Activated CD8-positive, alpha-beta memory T cell treated with anti-CD3 and anti-CD28 coated beads for 36 hours (primary cell): ENCODE results near the gene CEBPE. TPM values are rescaled to one million over a fixed set of nuclear protein-coding genes. Genes with fewer than 3 reads are reported as not detected.

Experiments
- CTCF ChIA-PET: fragments of 350-600 bp; sonication (Branson Sonifier 250); formaldehyde crosslinking; loops from one replicate; lab custom pipeline; 2021; ENCODE audit warnings: antibody characterized with exemption; lab: Charles Lee
- POLR2A ChIA-PET: fragments of 350-600 bp; sonication (Branson Sonifier 250); formaldehyde crosslinking; loops from one replicate; lab custom pipeline; 2021; ENCODE audit warnings: antibody characterized with exemption; lab: Charles Lee
- total RNA-seq, 2 experiments: library from RNA; stranded (reverse); gene quantifications; one replicate each; pipeline ENCODE4 v1.2.3, GENCODE V29; 2021

Gene CEBPE
- total RNA-seq, result under 1 TPM; 0.19 to 0.21 TPM

DNA sequence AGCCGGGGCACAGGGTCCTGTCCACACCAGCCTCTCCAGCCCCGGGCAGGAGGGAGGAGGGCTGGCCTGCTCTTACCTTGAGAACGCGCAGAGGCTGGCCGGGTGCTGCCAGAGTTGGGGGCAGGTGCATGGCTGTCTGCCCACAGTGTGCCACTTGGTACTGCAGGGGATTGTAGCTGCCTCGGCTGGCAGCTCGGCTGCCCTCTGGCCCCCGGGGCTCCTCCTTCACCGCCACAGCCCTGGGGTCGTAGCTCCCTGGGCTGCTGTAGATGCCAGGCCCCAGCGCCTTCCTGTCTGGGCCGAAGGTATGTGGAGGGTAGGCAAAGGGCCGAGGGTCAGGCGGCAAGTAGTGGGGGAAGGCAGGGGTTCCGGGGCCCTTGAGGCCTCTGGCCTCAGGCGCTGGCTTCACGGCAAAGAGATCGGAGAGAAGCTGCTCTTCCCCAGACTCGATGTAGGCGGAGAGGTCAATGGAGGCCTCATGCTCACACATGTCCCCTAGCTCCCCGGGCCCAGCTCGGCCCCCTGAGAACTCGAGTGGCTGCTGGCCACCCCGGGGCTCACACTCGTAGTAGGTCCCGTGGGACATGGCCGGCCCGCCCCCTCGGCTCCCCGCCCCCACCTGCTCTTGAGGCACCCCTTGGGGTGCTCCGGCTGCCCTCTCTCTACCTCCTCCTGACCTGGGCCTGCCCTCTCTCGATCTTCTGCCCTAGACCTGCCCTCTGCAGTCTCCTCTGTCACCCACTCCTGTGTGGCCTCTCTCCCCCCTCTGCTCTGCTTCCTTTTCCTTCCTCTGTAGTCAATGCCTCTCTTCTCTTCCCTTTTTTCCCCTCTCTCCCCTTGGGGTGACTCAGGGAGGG is at the start of gene CEBPE:
CEBPE (minus strand) TSS at position 750 of the 857 bp plus-strand sequence; CDS start at position 586, 164 bp downstream.
- ChIA-PET CTCF (interaction anchor here (1.7 to 2.9 kb wide), 3 partner anchors 50 to 261 kb away, joined by 7 to 15 read pairs (median 10); no protein-coding TSS in a partner anchor), POLR2A (interaction anchor here (0.6 kb wide), 1 partner anchor 70 kb away, joined by 6 read pairs; no protein-coding TSS in a partner anchor)

DNA sequence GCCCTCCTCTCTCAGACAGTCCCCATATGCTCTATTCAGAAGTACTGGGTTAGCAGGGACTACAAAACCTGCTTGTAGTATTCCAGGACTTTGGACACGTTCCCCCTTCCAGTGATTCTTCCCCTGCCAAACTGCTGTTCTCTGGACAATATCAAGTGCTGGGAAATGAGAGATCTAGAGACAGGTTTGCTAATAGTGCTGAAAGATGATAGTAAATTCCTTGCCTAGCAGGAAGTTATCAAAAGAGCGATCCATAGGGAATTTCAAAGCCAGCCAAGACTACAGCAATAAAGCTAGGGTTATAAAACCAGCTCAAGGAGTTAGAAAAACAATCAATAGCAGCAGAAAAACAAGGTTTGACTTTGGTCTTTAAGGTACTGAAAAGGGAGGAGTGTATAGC is 49.2 kb upstream of the CEBPE start:
- POLR2A ChIA-PET, result no interaction called here
- CTCF ChIA-PET, result interaction anchor here (1.4 kb wide), 1 partner anchor 18 kb away, joined by 3 read pairs; no protein-coding TSS in a partner anchor

DNA sequence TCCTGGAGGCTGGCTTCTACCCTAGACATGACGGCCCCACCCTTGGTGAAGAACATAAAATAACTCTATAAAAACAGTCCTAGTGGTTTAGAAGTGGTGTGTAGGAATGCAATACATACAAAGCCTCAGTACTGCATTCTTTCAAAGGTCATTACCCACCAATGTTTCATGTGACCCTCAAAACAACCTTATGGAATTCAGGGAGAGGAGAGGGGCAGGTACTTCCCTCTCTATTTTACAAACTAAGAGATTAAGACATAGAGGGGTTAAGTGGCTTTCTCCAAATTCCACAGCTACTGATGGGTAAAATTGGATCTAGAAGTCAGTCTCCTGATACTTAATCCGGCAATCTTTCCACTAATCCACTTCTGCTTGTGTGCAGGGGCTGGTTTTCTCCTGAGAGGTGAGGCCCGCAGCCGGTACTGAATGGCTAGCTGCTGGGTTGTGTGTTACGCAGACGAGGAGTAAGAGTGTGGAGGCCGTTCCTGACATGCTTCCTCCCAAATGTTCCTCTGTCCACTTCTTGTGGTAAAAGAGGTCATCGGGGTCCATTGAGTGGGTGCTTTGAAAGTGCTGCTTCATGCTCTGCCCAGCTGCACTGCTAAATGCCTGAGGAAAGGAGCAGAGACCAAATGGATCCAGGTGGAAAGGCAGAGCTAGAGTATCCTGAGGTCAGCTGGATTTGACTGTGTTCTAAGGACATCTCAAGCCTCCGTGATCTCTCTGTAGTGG is 48.2 kb upstream of the CEBPE start:
- ChIA-PET POLR2A (no interaction called here), CTCF (no interaction called here)

DNA sequence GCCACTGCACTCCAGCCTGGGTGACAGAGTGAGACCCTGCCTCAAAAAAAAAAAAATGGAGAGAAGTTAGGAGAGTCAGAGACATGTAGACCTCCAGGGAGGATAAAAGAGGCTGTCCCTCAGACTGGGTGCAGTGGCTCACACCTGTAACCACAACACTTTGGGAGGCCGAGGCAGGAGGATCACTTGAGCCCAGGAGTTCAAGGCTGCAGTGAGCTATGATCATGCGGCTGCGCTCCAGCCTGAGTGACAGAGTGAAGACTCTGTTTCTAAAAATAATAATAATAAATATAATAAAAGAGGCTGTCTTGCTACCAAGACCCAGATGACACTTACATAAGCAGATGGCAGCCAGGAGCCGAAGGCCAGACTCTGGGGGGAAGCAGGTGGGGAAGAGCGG is 45.9 kb upstream of the CEBPE start:
- ChIA-PET POLR2A (no interaction called here), CTCF (no interaction called here)

DNA sequence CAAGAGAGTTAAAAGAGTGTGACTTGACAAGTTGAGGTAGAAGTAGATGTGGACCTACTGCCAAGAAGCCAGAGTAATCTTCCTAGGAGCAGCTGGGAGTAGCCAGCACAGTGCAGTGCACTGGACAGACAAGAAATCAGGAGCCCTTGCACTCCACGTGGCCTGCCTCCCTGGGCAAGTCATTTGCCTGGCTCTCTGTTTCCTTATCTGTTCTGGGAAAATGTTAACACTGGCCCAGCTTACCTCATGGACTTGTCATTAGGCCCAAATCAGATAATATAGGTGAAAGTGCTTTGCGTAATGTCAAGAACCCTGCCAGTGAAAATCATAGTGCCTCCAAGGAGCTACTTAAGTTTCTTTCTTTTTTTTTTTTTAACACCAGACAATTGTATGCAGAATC is 45.2 kb upstream of the CEBPE start:
- POLR2A ChIA-PET, result no interaction called here
- CTCF ChIA-PET, result no interaction called here

DNA sequence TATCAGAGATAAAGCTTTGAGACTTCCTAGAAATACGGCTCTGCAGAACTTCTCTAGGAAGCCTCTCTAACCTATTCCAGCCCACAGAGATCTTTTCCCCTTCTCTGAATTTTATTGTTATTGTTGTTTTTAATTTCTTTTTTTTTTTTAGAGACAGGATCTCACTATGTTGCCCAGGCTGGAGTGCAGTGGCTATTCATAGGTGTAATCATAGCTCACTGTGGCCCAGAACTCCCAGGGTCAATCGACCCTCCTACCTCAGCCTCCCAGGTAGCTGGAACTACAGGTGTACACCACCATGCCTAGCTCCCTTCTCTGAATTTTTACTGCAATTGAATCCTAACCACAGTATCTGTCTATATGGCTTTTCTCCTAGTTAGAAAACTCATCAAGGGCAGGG is 44.8 kb upstream of the CEBPE start:
- POLR2A ChIA-PET, result interaction anchor here (0.5 kb wide), 1 partner anchor 81 kb away, joined by 5 read pairs; no protein-coding TSS in a partner anchor

DNA sequence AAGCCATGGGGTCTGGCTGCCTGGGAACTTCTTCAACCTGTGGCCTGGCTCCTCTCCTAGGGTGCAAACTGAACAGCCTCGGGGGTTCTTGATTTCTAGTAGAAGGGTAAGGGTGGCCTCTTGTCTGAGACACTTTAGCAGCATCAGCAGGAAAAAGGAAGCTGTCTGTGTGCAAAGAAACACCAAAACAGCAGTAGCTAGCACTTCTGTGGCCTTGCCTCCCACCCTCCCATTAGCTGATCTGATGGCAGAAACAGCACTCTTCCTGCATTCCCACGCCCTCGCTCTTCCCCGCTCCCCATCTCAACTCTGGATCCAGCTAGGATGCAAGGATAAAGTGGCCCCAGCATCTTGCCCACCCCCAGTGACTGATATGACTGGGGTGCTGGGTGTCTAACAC is 43.7 kb upstream of the CEBPE start:
- ChIA-PET CTCF (no interaction called here), POLR2A (no interaction called here)

More for the DNA sequence above, 44.8 kb upstream of the CEBPE start:
- CTCF ChIA-PET, result interaction anchor here (0.8 kb wide), 1 partner anchor 43 kb away, joined by 4 read pairs; no protein-coding TSS in a partner anchor

DNA sequence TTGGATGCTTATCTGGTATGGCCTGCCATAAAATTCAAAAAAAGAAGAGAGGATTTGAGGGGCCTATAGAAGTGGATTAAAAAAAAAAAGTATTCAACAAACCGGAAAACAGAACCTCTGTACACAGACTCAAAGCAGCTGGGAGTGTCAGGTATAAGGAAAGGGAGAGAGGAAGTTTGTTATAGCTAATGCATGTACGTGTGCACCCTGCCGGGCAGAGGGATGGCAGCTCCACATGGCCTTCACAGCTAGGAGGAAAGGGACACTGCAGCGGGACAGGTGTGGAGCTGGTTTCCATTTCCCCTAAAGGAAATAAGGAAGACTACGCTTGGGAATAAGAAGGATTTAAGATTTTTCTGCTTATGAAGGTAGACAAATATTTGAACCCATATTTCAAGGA is 43.0 kb upstream of the CEBPE start:
- CTCF ChIA-PET, result interaction anchor here (0.7 to 1.2 kb wide), 2 partner anchors 14 to 93 kb away, joined by 4 read pairs; no protein-coding TSS in a partner anchor
- POLR2A ChIA-PET, result no interaction called here

DNA sequence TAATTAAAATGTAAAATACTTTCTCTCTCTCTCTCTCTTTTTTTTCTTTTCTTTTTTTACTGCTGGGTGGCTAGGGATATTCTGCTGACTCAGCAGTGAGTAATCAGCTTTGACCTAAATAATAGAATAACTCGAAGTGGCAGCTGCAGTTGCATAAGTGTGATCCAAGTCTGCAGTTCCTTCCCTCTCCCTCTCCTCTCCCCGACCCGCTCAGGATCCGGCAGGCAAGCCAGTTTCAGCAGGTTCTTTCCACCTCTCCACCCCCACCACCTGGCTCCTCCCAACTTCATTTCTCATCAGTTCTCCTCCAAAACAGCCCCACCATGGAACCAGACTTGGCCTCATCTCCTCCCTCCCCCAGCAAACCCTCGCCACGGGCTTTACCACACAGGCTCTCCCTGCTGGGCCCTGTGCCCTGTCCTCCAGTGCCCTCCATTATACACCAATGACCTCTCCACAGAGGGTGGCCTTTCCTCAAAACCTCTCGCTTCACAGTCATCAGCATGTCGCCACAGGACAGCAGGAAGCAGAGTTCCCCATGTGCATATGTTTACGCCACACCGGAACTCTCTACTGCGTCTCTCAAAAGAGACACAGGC is 42.0 kb upstream of the CEBPE start:
- POLR2A ChIA-PET, result no interaction called here

DNA sequence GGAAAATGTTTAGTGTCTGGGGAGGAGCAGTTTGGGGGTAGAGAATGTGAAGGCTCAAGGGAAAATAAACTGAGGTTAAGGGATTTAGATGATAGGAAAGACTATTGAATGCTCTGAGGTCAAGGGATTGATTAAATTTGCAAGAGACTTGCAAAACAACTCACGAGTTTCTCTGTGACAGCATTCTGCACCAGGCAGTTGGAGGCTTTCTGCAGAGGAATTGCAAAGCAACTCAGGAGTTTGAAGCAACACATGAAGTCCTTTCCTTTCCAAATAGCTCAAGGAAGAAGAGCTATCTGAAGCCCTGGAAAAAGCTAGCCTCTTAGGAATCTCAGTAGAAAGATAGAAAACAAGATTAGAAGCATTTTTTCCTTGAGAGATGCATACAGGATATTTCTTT is 40.5 kb upstream of the CEBPE start:
- ChIA-PET CTCF (no interaction called here), POLR2A (no interaction called here)

More for the DNA sequence above, 42.0 kb upstream of the CEBPE start:
- CTCF ChIA-PET, result interaction anchor here (0.9 to 1.2 kb wide), 2 partner anchors 15 to 39 kb away, joined by 3 to 4 read pairs; no protein-coding TSS in a partner anchor

DNA sequence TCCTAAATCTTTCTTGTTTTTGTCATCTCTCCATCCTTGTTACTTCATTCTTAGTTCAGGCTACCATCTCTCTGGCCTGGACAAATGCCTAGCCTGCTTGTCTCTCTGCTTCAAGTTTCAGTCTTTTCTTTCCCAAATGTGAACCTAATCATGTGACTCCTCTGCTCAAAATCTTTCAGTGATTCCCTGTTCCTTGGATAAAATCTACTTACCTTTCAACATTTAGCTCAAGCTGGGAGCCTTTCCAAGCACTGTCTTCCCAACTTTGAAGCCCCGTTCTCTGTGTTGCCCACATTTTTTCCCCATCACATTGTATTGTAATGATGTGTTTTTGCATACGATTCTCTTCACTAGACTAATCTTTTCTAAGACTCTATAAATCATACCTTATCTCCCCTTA is 39.7 kb upstream of the CEBPE start:
- POLR2A ChIA-PET, result no interaction called here
- CTCF ChIA-PET, result no interaction called here

DNA sequence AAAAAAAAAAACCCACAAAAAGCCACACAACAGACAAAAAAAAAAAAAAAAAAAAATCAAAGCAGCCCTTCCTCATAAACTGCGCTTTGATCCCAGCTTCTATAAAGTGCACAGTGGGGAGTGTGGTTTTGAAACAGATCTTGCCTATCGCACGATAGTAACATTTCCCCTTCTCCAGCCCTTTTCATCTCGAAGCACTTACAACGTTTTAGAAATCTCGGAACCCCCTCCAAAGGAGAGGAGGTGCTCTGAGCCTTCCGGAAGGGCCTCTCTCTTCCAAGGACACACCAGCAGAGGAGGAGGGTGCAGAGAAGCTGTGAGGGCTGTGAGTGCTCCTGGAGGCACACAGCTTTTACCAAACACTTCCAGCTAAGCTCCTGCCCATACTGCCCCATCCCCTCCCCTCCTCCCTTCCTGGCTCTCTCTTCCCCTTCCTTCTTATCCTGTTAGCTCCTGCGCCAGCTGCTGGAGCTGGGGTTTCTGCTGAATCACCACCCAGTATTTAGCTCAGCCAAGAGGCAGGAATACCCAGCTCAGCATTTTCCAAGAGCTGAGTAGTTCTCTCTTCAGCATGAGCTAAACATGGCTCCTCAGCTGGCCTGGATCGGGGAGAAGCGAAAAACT is 36.0 kb upstream of the CEBPE start:
- CTCF ChIA-PET, result interaction anchor here (0.7 kb wide), 1 partner anchor 191 kb away, joined by 3 read pairs; no protein-coding TSS in a partner anchor
- POLR2A ChIA-PET, result no interaction called here

DNA sequence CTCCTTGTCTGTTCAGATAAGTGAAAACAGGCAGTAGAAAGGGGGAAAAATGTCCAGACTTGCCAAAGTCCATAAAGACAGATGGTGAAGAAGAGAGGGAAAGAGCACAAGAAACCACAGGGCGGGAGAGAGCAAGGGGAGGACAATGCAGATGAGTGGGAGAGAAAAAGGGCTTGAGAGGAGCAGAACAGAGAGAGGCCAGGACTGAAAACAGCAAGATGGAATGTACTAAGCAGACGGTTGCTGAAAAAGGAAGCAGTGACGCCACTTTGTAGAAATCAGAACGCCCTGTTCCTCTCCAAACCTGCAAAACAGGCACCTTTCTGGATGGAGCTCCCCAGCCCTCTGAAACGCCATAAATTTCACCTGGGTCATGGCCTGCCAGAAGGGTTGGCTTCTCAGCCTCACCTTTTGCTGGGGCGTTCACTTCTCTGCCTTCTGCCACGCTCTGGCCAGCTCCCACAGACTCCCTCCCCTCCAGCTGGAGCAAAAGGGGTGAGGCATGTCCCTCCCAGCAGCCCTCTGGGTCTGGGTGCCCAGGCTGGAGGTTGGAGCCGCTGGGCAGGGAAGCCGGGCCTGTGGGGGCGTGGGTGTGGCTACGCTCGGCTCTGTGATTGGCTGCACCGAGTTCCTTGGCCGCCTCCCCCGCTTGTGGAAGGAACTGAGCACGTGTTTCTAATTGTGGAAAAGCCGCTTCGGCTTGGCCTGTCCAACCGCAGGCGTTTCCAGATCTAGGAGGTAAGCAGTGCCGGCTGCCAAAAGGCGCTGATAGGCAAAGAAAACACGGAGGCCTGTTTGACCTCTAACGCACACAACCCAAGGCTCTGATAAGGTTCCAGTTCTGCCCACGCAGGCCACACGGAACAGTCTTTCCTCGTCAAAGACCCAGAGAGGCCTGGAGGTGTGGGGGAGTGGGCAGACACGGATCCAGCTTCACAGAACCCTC is 35.1 kb upstream of the CEBPE start:
- POLR2A ChIA-PET, result no interaction called here
- CTCF ChIA-PET, result interaction anchor here (0.7 kb wide), 1 partner anchor 96 kb away, joined by 3 read pairs; no protein-coding TSS in a partner anchor

DNA sequence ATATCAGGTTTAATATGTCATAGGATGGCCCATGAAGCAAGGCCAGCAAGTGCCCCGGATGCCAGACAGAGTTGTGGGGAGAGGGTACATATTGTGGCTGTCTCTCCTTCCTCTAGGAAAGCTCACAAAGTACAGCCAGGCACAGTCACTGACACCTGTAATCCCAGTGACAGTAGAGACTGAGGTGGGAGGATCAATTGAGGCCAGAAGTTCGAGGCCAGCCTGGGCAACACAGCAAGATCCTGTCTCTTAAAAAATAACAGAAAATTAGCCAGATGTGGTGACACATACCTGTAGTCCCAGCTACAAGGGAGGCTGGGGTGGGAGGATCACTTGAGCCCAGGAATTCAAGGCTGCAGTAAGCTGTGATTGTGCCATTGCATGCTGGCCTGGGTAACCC is 32.3 kb upstream of the CEBPE start:
- CTCF ChIA-PET, result interaction anchor here (0.6 kb wide), 2 partner anchors 202 to 641 kb away, joined by 3 to 5 read pairs; no protein-coding TSS in a partner anchor
- POLR2A ChIA-PET, result no interaction called here

DNA sequence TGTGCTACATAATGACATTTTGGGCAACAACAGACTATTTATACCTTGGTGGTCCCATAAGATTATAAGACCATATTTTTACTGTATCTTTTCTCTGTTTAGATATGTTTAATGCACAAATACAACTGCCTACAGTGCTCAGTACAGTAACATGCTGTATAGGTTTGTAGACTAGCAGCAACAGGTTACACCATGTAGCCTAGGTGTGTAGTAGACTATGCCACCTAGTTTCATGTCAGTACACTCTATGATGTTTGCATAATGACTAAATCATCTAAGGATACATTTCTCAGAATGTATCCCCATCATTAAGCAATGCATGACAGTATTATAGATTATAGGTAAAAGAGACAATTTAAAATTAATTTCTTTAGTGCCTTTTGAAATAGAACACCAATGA is 30.7 kb upstream of the CEBPE start:
- POLR2A ChIA-PET, result no interaction called here
- CTCF ChIA-PET, result no interaction called here

DNA sequence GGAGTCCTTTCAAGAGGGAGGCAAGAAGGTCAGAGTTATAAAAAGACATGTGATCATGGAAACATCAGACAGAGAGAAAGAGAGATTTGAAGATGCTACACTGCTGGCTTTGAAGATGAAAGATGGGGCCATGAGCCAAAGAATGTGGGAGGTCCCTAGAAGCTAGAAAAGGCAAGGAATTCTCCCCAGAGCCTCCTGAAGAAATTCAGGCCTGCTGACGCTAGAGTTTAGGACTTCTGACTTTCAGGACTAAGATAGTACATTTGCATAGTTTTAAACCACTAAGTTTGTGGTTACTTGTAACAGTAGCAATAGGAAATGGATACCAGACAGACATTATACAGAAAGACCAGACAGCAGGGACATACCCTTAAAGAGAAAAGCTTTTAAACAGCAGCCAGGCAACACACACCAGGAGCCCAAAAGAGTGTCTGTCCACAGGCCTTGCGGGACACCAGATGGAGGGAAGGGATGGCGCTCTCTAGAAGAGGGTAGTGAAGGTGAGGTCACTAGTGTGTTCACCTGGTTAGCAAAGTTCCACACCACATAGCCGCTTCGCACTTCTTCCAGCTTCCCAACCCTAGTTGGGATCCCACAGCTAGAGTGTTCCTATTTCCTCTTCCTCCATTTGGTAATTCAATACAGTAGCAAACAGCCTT is 29.7 kb upstream of the CEBPE start:
- ChIA-PET POLR2A (no interaction called here), CTCF (no interaction called here)

DNA sequence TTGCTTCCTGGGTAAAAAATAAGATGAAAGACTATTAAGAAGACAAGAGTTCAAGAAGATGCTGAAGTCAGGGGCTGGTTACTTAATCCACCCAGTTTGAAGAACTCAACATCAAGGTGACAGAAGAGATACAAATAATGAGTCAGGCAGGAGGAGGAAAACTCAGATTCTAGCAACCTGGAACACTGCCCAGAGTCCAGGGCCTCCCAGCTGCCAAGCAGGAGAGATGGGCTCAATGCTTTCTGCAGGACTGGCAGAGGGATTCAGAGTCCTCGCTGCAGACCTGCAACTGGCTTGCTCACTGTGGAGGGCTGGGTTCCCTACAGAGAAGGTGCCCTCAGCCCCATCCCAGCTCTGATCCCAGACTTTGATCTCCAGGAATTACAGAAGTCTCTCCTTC is 28.6 kb upstream of the CEBPE start:
- ChIA-PET POLR2A (no interaction called here), CTCF (no interaction called here)
